Measurements from ENCODE around the gene SOX30. TPM values are rescaled to one million over a fixed set of nuclear protein-coding genes. Genes with fewer than 3 reads are reported as not detected.

Gene SOX30
- polyA plus RNA-seq, 1 donor from 2014 or later: 0.81 TPM

- peaks cover 3% of the 10 kb centered on the region for H3K36me3 Mint-ChIP-seq
- no peaks in the 10 kb centered on the region for H3K9me3 Mint-ChIP-seq
- no peak overlapping the region for H3K4me3 Mint-ChIP-seq
- peaks cover 33 to 46% (median 41%) of the 10 kb centered on the region in 3 donors for H3K4me1 Mint-ChIP-seq
- H3K27ac Mint-ChIP-seq: peak overlapping the region in 1 of 3 donors; percentile 91
- peaks cover 2% of the 10 kb centered on the region for H3K27me3 Mint-ChIP-seq
These were observed 67.6 kb downstream of the SOX30 start for GRCh38 chr5:157584628-157585027.

GRCh38 chr5:157582731-157583620 lies 69.3 kb downstream of the SOX30 start:
- Mint-ChIP-seq H3K27me3 (peaks cover 2% of the 10 kb centered on the region), H3K4me3 (peak overlapping the region in 3 of 4 donors; percentile 41 to 61 (median 54)), H3K36me3 (peaks cover 3% of the 10 kb centered on the region), H3K9me3 (no peaks in the 10 kb centered on the region), H3K4me1 (peaks cover 38 to 58% (median 44%) of the 10 kb centered on the region in 3 donors), H3K27ac (peak overlapping the region; percentile 20 to 83 (median 55))

GRCh38 chr5:157581901-157582300 lies 70.3 kb downstream of the SOX30 start:
- Mint-ChIP-seq H3K36me3 (peaks cover 3% of the 10 kb centered on the region), H3K4me3 (peak overlapping the region in 1 of 4 donors; percentile 47), H3K27me3 (peaks cover 2% of the 10 kb centered on the region), H3K27ac (peak overlapping the region in 1 of 3 donors; percentile 15), H3K9me3 (no peaks in the 10 kb centered on the region), H3K4me1 (peaks cover 43 to 58% (median 45%) of the 10 kb centered on the region in 3 donors)

GRCh38 chr5:157578079-157578780 lies 74.0 kb downstream of the SOX30 start:
- Mint-ChIP-seq H3K9me3 (peaks cover 0 to 2% (median 0%) of the 10 kb centered on the region in 3 donors), H3K27me3 (peaks cover 3% of the 10 kb centered on the region), H3K36me3 (peaks cover 6% of the 10 kb centered on the region), H3K27ac (peak overlapping the region; percentile 14 to 88 (median 56)), H3K4me3 (peak overlapping the region in 2 of 4 donors; percentile 40 to 73), H3K4me1 (peaks cover 39 to 47% (median 46%) of the 10 kb centered on the region in 3 donors)

- peak overlapping the region; percentile 54 to 84 (median 77) for H3K27ac Mint-ChIP-seq
- H3K4me1 Mint-ChIP-seq: peaks cover 28 to 41% (median 35%) of the 10 kb centered on the region in 3 donors
These were observed 75.6 kb downstream of the SOX30 start for GRCh38 chr5:157576678-157577077.

More at GRCh38 chr5:157576678-157577077, 75.6 kb downstream of the SOX30 start:
- Mint-ChIP-seq H3K36me3 (peaks cover 6% of the 10 kb centered on the region), H3K27me3 (peaks cover 3% of the 10 kb centered on the region), H3K4me3 (peak overlapping the region in 3 of 4 donors; percentile 90 to 95 (median 92)), H3K9me3 (peaks cover 0 to 2% (median 0%) of the 10 kb centered on the region in 3 donors)

Other genes with a start within 250 kb of the SOX30 start
- gene NIPAL4, start 192.2 kb downstream of the SOX30 start, polyA plus RNA-seq: 2.2 TPM
- 45.1 TPM for gene ADAM19, start 76.7 kb downstream of the SOX30 start, polyA plus RNA-seq
- not detected for gene C5orf52, start 19.1 kb upstream of the SOX30 start, polyA plus RNA-seq
- 12.7 TPM for gene THG1L, start 79.0 kb upstream of the SOX30 start, polyA plus RNA-seq
- gene LSM11, start 91.3 kb upstream of the SOX30 start, polyA plus RNA-seq: 0.64 TPM
- gene CLINT1, start 206.7 kb upstream of the SOX30 start, polyA plus RNA-seq: 69.7 TPM